Liver (tissue), 3 donors: ENCODE results near the gene ANGPTL7.

Experiments used
- CTCF ChIP-seq: fragments of 150-350 bp; IDR thresholded peaks from 2 replicates; pipeline ENCODE4 v1.5.1; 2017; ENCODE audit warnings: improper control_type of control experiment, low read depth, low read length; ENCODE audit not compliant: missing input control
- FOXA1 ChIP-seq: IDR thresholded peaks from 2 replicates; pipeline ENCODE4 v1.6.1; 2016; ENCODE audit warnings: antibody characterized with exemption
- MAX ChIP-seq: IDR thresholded peaks from 2 replicates; pipeline ENCODE4 v1.6.1; 2016; ENCODE audit warnings: antibody characterized with exemption
- RAD21 ChIP-seq, 2 donors: IDR thresholded peaks; 2 replicates each; pipeline ENCODE4 v1.6.1; 2016; ENCODE audit warnings: antibody characterized with exemption in 2 of 2, mild to moderate bottlenecking in 2 of 2
- REST ChIP-seq: IDR thresholded peaks from 2 replicates; pipeline ENCODE4 v1.6.1; 2016; ENCODE audit warnings: antibody characterized with exemption, mild to moderate bottlenecking
- donor health status: healthy.
- donor health status: healthy.

- TF ChIP-seq FOXA1: no peak
- no peak for TF ChIP-seq CTCF
- TF ChIP-seq MAX: no peak
- TF ChIP-seq RAD21 (IDR thresholded peaks at IDR 0.05): no peak
- TF ChIP-seq REST: no peak
These were observed 38.8 kb upstream of the ANGPTL7 start for GRCh38 chr1:11150326-11150725.
